Measurements from ENCODE around the gene TEX261.

DNA sequence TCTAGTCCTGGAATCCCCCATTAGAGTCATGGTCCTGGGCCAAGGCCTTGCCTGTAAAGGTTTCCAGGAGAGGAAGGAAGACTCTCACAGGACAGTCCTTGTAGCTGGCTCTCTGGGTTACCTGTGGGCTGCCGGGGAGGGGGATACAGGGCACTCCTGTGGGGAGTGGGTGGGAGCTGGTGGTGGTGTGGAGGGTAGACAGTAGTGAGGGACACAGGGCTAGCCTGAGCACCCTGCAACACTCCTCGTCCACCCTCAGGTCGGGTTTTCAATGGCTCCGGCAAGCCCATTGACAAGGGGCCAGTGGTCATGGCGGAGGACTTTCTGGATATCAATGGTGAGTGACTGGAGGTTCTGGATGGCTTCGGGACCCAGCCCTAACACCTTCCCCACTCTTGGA is 35.9 kb downstream of the TEX261 start:
- TF ChIP-seq REST (IDR thresholded peaks at IDR 0.05; ENCODE audit: insufficient read depth in 1 of 2, low read depth in 2 of 2, low read length in 2 of 2) (no peak), POLR2AphosphoS5 (IDR thresholded peaks at IDR 0.05; ENCODE audit: low read depth, low read length) (no peak), SIN3A (IDR thresholded peaks at IDR 0.05; ENCODE audit: borderline replicate concordance, insufficient read depth, low read length) (no peak)

Data from PFSK-1 (cell line).